IMR-90 (cell line): ENCODE measurements around the gene CDC42BPA. TPM values are rescaled to one million over a fixed set of nuclear protein-coding genes. Genes with fewer than 3 reads are reported as not detected.

Source experiments
- ATAC-seq: fragments of 200-7000 bp; cut with Tn5 transposase; 2 replicates; pipeline ENCODE4 v1.9.1; 2020; ENCODE audit warnings: low read depth, mild to moderate bottlenecking, moderate library complexity
- BruUV-seq: library from RNA; stranded (reverse); fragments of 400-500 nt; replicated peaks from 2 replicates; lab custom pipeline; 2021; lab: Mats Ljungman, UMichigan
- CTCF ChIA-PET: fragments of 300-600 bp; formaldehyde crosslinking; extraction: SDS; loops from one replicate; lab custom pipeline; 2021; ENCODE audit warnings: antibody characterized with exemption; lab: Yijun Ruan, JAX
- POLR2A ChIA-PET: fragments of 300-600 bp; sonication (Branson Sonifier 250); formaldehyde crosslinking; loops from one replicate; lab custom pipeline; 2022; ENCODE audit warnings: antibody characterized with exemption; ENCODE audit not compliant: unreplicated experiment; lab: Charles Lee
- DNase-seq: peaks from one replicate; pipeline ENCODE4 v3.0.0; 2013
- H2AFZ ChIP-seq: replicated peaks from 2 replicates; pipeline ENCODE3; 2013; ENCODE audit warnings: low read length, mild to moderate bottlenecking; ENCODE audit not compliant: poor library complexity
- H2AK5ac ChIP-seq: 2 replicates; pipeline ENCODE4 v1.6.1; 2013; ENCODE audit warnings: low read depth, low read length, inconsistent platforms
- H2AK9ac ChIP-seq: replicated peaks from 2 replicates; pipeline ENCODE3; 2013; ENCODE audit warnings: mild to moderate bottlenecking, low read depth, low read length, moderate library complexity; ENCODE audit not compliant: poor library complexity
- H2BK120ac ChIP-seq: 2 replicates; pipeline ENCODE4 v1.6.1; 2013; ENCODE audit warnings: low read depth, low read length, inconsistent platforms
- H2BK15ac ChIP-seq: 3 replicates; pipeline ENCODE4 v1.6.1; 2013; ENCODE audit warnings: low read depth, low read length, inconsistent platforms
- H2BK20ac ChIP-seq: 2 replicates; pipeline ENCODE4 v1.6.1; 2013; ENCODE audit warnings: low read depth, mild to moderate bottlenecking, inconsistent platforms, low read length, moderate library complexity
- H2BK5ac ChIP-seq: 2 replicates; pipeline ENCODE4 v1.6.1; 2013; ENCODE audit warnings: mild to moderate bottlenecking, low read depth, low read length, inconsistent platforms; ENCODE audit not compliant: poor library complexity, severe bottlenecking
- H3K14ac ChIP-seq: replicated peaks from 2 replicates; pipeline ENCODE4 v1.6.1; 2013; ENCODE audit warnings: low read depth, low read length, inconsistent platforms
- H3K18ac ChIP-seq: 2 replicates; pipeline ENCODE4 v1.6.1; 2013; ENCODE audit warnings: low read depth, low read length, control low read depth
- H3K23ac ChIP-seq: 2 replicates; pipeline ENCODE4 v1.6.1; 2013; ENCODE audit warnings: low read depth, low read length, inconsistent platforms
- H3K27ac ChIP-seq: 2 replicates; pipeline ENCODE4 v1.5.1; 2013; ENCODE audit warnings: mild to moderate bottlenecking, control low read depth, low read length; ENCODE audit not compliant: insufficient read depth
- H3K27me3 ChIP-seq: 2 replicates; pipeline ENCODE4 v1.6.1; 2013; ENCODE audit warnings: low read length; ENCODE audit not compliant: control insufficient read depth, insufficient read depth
- H3K36me3 ChIP-seq: 2 replicates; pipeline ENCODE4 v1.6.1; 2013; ENCODE audit warnings: low read length, mixed read lengths; ENCODE audit not compliant: control insufficient read depth, insufficient read depth
- H3K4ac ChIP-seq: 2 replicates; pipeline ENCODE4 v1.6.1; 2013; ENCODE audit warnings: low read depth, low read length, inconsistent platforms
- H3K4me1 ChIP-seq: 2 replicates; pipeline ENCODE4 v1.6.1; 2013; ENCODE audit warnings: low read length, mixed read lengths; ENCODE audit not compliant: control insufficient read depth, insufficient read depth
- H3K4me2 ChIP-seq: 2 replicates; pipeline ENCODE4 v1.6.1; 2013; ENCODE audit warnings: low read depth, mild to moderate bottlenecking, control low read depth, low read length, moderate library complexity
- H3K4me3 ChIP-seq: 2 replicates; pipeline ENCODE4 v1.5.1; 2013; ENCODE audit warnings: low read depth, mild to moderate bottlenecking, control low read depth, low read length, moderate library complexity; ENCODE audit not compliant: insufficient read depth
- H3K56ac ChIP-seq: 2 replicates; pipeline ENCODE4 v1.6.1; 2013; ENCODE audit warnings: low read length, inconsistent platforms; ENCODE audit not compliant: insufficient read depth; ENCODE audit errors: extremely low read depth
- H3K79me1 ChIP-seq, 2 experiments: 2 replicates each; pipeline ENCODE4 v1.6.1; 2013; ENCODE audit warnings: low read length in 2 of 2, inconsistent platforms in 1 of 2, low read depth in 1 of 2
- H3K9ac ChIP-seq: 2 replicates; pipeline ENCODE4 v1.6.1; 2013; ENCODE audit warnings: low read depth, low read length, control low read depth
- H3K9me1 ChIP-seq: 2 replicates; pipeline ENCODE4 v1.6.1; 2013; ENCODE audit warnings: low read length, inconsistent platforms; ENCODE audit not compliant: insufficient read depth
- H3K9me3 ChIP-seq: 2 replicates; pipeline ENCODE4 v1.6.1; 2013; ENCODE audit warnings: low read length; ENCODE audit not compliant: control insufficient read depth, insufficient read depth
- H4K20me1 ChIP-seq: 2 replicates; pipeline ENCODE4 v1.6.1; 2013; ENCODE audit warnings: low read length, inconsistent platforms; ENCODE audit not compliant: insufficient read depth
- H4K5ac ChIP-seq: 2 replicates; pipeline ENCODE4 v1.6.1; 2013; ENCODE audit warnings: mild to moderate bottlenecking, low read depth, low read length, control low read depth
- H4K8ac ChIP-seq, 2 experiments: 2 replicates each; pipeline ENCODE4 v1.6.1; 2013; ENCODE audit warnings: low read depth in 2 of 2, low read length in 2 of 2, control low read depth in 1 of 2, inconsistent platforms in 1 of 2
- H4K91ac ChIP-seq: 2 replicates; pipeline ENCODE4 v1.6.1; 2013; ENCODE audit warnings: low read depth, low read length, inconsistent platforms; ENCODE audit not compliant: insufficient read depth
- BHLHE40 ChIP-seq: fragments of 150-350 bp; IDR thresholded peaks from 2 replicates; pipeline ENCODE4 v1.6.1; 2016; ENCODE audit warnings: mild to moderate bottlenecking, low read depth, low read length
- CEBPB ChIP-seq: IDR thresholded peaks from 2 replicates; pipeline ENCODE4 v1.6.1; 2012; ENCODE audit warnings: low read depth, low read length, improper control_type of control experiment
- CHD1 ChIP-seq: IDR thresholded peaks from 2 replicates; pipeline ENCODE4 v1.6.1; 2012; ENCODE audit warnings: low read depth, low read length, improper control_type of control experiment
- ELK1 ChIP-seq: fragments of 150-350 bp; IDR thresholded peaks from 2 replicates; pipeline ENCODE4 v1.6.1; 2016; ENCODE audit warnings: low read depth, mild to moderate bottlenecking, low read length, moderate library complexity, borderline replicate concordance
- FOS ChIP-seq: fragments of 150-350 bp; IDR thresholded peaks from 2 replicates; pipeline ENCODE4 v1.6.1; 2016; ENCODE audit warnings: low read depth, low read length
- MAFK ChIP-seq: IDR thresholded peaks from 2 replicates; pipeline ENCODE4 v1.6.1; 2012; ENCODE audit warnings: low read depth, low read length, improper control_type of control experiment
- MAZ ChIP-seq: IDR thresholded peaks from 2 replicates; pipeline ENCODE4 v1.6.1; 2012; ENCODE audit warnings: low read depth, mild to moderate bottlenecking, low read length, improper control_type of control experiment, moderate library complexity, borderline replicate concordance
- MXI1 ChIP-seq: IDR thresholded peaks from 2 replicates; pipeline ENCODE4 v1.6.1; 2012; ENCODE audit warnings: low read depth, mild to moderate bottlenecking, low read length, moderate library complexity, borderline replicate concordance
- NFE2L2 ChIP-seq: fragments of 150-350 bp; IDR thresholded peaks from 2 replicates; pipeline ENCODE4 v1.6.1; 2016; ENCODE audit warnings: low read depth, mild to moderate bottlenecking, low read length
- POLR2A ChIP-seq: IDR thresholded peaks from 2 replicates; pipeline ENCODE4 v1.6.1; 2012; ENCODE audit warnings: mild to moderate bottlenecking, low read depth, low read length
- RAD21 ChIP-seq: IDR thresholded peaks from 2 replicates; pipeline ENCODE4 v1.6.1; 2012; ENCODE audit warnings: low read length, improper control_type of control experiment
- RCOR1 ChIP-seq: IDR thresholded peaks from 2 replicates; pipeline ENCODE4 v1.6.1; 2012; ENCODE audit warnings: mild to moderate bottlenecking, low read length, improper control_type of control experiment; ENCODE audit not compliant: insufficient replicate concordance
- RFX5 ChIP-seq: IDR thresholded peaks from 2 replicates; pipeline ENCODE4 v1.8.0; 2012; ENCODE audit warnings: low read depth, mild to moderate bottlenecking, low read length, moderate library complexity
- SMC3 ChIP-seq: fragments of 150-350 bp; IDR thresholded peaks from 2 replicates; pipeline ENCODE4 v1.6.1; 2016; ENCODE audit warnings: low read depth, mild to moderate bottlenecking, antibody characterized with exemption, low read length, moderate library complexity
- WGBS, 2 experiments: methylation state at CpG; one replicate each; pipeline versions ENCODE4 v1.1.5 to v1.1.7; 2013; ENCODE audit warnings: missing lambda C conversion rate in 2 of 2; ENCODE audit not compliant: insufficient read length in 1 of 2; ENCODE audit errors: extremely low coverage in 2 of 2; 5-methylcytosine and 5-hydroxymethylcytosine counted together
- dilution Hi-C: fragments of 300-500 bp; cut with HindIII; formaldehyde crosslinking; loops from one replicate; pipeline ENCODE4 v1.14.3; 2018; ENCODE audit warnings: low sequenced_read_pairs; ENCODE audit not compliant: unreplicated experiment
- in situ Hi-C: fragments of 300-500 bp; cut with MboI; formaldehyde crosslinking; loops from 3 replicates; pipeline ENCODE4 v1.14.3; 2019; ENCODE audit warnings: low sequenced_read_pairs, inconsistent platforms, mixed read lengths
- intact Hi-C: fragments of 100-400 bp; cut with micrococcal nuclease; formaldehyde crosslinking; loops from 2 replicates; pipeline ENCODE4 v1.10.0; 2022
- polyA plus RNA-seq, 3 experiments: library from polyadenylated mRNA; depleted of rRNA; stranded (reverse); fragments of >200 nt; gene quantifications; 2 replicates each; pipeline ENCODE4 v1.2.3, GENCODE V29; 2012; ENCODE audit warnings: low replicate concordance in 1 of 3
- total RNA-seq: library from RNA; depleted of rRNA; stranded (reverse); fragments of >200 nt; gene quantifications from 2 replicates; pipeline ENCODE4 v1.2.3, GENCODE V29; 2012

The CDC42BPA gene
- total and polyA plus RNA-seq, 2 of the 4 experiments (the other 2 are of a cell fraction) = 9.4 to 27.8 TPM

- TF ChIP-seq RAD21 (no peak), NFE2L2 (no peak), SMC3 (no peak), BHLHE40 (no peak), MAFK (no peak), CEBPB (no peak), FOS (no peak), POLR2A (no peak), ELK1 (no peak), MAZ (no peak), MXI1 (no peak), RCOR1 (no peak), CHD1 (no peak), RFX5 (no peak)
- intact Hi-C loops (loop anchor here (10.0 kb wide), 1 partner anchor 437 kb away; the partner anchor contains the start of gene STUM), dilution Hi-C loops (no loop called here), in situ Hi-C loops (no loop called here)
- Histone ChIP-seq H2BK20ac (no peak overlapping the region), H3K18ac (no peak overlapping the region), H2AFZ (peak overlapping the region; percentile 63), H3K4me1 (no peaks in the 10 kb centered on the region), H3K27ac (no peak overlapping the region), H2AK9ac (no peak overlapping the region), H4K8ac (no peak overlapping the region), H3K36me3 (peaks cover 5% of the 10 kb centered on the region; the same call in 1 of the 2 replicates), H3K79me1 (no peaks in the 10 kb centered on the region), H3K23ac (no peak overlapping the region), H2BK5ac (no peak overlapping the region), H2AK5ac (no peak overlapping the region), H3K4me2 (no peak overlapping the region), H3K4me3 (no peak overlapping the region), H2BK15ac (no peak overlapping the region), H3K4ac (no peak overlapping the region), H2BK120ac (no peak overlapping the region), H3K27me3 (no peaks in the 10 kb centered on the region), H4K5ac (no peak overlapping the region), H3K14ac (no peak overlapping the region), H3K9me1 (no peaks in the 10 kb centered on the region), H3K9me3 (no peaks in the 10 kb centered on the region), H3K9ac (no peak overlapping the region), H4K20me1 (no peaks in the 10 kb centered on the region), H4K91ac (no peak overlapping the region), H3K56ac (no peak overlapping the region)
- ATAC-seq (no peak), DNase-seq (no peak)
- CTCF ChIA-PET = no interaction called here
- no TSS peak for BruUV-seq
- POLR2A ChIA-PET = no interaction called here
- WGBS, 2 experiments = 90% methylated on average over 8 of the region's 18 CpGs; no CpG with 5 or more reads in 1 of the 2 experiments
These were observed 336.5 kb downstream of the CDC42BPA start for GRCh38 chr1:226981838-226982237.
